HG03097 (cell line): ENCODE data around the gene NUAK1.
"Not testable (repeated sequence)": the region's sequence is repeated elsewhere in the genome, so short reads cannot be mapped to it uniquely, and the experiment has no call there.

Experiments
- ATAC-seq: cut with Tn5 transposase; IDR thresholded peaks from one replicate; pipeline ENCODE4 v1.9.1; 2021; ENCODE audit not compliant: unreplicated experiment, low FRiP score

Gene NUAK1

DNA sequence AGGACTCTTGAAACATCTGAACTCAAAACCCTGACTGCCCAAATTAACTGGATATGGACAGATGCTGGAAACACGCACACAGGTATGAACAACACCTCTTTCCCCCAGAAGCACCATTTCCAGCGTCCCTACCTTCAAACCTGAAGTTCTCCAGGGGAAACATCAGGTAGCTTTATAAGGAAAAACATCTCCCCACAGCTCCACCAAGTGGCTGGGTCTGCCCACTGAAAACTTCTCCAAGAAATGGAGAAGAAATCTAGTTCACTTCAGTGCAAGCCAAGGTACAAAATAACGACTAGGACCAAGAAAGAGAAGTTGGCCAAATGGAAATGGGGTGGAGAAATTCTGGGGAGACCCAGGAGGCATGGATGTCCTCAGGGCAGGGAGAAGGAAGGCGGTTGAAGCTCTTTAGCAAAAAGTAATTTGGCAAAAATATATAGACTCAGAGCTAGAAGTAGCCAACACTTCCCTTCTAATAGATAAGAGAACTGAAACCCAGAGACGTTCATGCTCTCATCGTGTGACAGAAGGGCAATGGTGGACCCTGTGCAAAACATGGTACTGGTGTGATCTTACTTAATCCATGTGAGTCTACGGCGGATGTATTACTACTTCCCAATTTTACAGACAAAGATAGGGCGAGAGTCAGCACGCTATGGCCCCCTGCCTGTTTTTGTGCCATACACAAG is 10.5 kb upstream of the NUAK1 start:
- no peak for ATAC-seq

DNA sequence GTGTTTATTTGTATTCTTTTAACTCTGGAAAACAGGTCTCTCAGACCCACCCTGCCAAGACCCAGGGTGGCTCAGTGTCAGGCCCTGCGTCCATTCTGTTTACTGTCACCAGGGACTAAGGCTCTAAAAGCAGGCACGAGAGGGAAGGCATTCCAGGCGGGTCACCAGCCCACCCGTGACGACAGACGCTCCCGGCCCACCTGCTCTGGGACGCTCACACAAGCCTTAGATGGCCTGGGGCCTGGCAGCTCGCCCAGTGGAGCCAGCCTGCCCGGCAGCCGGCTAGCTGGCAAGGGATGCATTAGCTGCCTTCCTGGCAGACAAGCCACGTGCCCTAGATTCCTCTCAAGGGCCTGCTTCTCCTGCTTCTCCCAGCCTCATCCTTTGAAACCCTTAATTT is 9.2 kb upstream of the NUAK1 start:
- ATAC-seq, result no peak

DNA sequence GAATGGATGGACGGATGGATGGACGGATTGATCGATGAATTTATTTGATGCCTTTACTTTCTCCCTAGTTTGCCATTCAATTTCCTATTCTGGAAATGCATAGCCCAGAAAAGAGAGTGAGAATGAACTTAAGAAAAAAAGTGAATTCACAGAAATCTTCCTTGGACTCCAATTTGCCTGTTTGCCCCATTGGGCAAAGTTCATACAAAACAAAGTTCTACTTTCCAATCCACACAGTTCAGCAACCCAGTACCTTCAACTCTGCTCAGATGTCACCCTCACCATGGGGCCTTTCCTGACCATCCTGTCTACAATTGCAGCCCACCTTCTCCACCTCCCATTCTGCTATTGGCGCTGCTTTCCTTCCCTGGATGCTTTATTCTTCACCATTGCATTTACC is 8.2 kb upstream of the NUAK1 start:
- ATAC-seq, result no peak

DNA sequence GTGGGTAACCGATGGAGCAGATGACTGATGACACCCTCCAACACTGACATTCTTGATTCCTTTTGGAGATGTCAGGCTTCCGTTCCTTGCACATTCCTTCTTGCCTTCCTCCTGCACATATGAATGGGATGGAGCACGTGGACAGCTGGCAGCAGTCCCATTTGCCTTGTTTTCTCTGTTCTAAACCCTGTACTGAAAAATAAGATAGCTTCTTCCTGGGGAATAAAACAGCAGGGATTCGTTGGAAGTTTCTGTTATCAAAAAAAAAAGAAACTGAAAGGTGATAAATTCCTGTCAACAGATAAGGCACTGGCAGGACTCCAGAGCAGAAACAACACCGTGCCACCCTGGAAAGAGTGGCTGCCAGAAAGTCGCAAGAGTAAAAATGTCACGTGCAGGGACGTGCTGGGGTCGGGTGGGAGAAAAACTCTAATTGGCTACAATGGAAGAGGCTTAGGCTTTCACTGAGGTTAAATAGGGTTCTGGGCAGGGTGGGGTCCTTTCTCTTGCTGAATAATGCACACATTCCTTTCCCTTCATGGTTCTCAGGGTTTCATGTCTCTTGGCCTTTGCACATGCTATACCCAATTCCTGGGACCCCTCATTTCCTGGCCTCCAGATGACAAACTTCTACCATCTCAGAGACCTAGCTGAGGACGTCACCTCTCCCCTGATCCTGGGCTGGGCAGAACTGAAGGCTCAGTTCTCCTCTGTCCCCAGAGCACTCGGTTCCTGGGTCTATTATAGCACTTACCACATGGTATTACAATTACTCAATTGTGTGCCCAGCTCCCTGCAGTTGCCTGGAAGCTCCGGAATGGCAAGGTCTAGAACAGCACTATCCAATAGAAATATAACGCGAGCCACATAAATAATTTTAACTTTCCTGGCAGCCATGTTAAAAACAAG is 7.0 kb upstream of the NUAK1 start:
- no peak for ATAC-seq

DNA sequence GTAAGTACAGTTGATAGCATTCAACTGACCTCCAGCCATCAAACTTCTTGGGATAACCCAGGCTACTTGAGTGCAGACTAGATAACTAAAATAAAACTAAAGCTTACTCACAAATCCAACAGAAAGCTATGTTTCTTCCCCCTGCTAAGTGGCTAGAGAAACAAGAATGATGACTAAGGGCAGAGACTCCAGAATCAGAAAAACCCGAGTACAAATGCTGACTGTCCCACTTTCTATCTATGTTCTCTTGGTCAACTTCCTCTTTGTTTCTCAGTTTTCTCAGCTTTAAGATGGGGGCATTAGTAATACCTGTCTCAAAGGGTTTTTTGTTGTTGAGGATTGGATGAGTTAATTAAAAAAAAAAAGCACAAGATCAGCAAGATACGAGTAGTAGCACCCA is 6.1 kb upstream of the NUAK1 start:
- no peak for ATAC-seq

DNA sequence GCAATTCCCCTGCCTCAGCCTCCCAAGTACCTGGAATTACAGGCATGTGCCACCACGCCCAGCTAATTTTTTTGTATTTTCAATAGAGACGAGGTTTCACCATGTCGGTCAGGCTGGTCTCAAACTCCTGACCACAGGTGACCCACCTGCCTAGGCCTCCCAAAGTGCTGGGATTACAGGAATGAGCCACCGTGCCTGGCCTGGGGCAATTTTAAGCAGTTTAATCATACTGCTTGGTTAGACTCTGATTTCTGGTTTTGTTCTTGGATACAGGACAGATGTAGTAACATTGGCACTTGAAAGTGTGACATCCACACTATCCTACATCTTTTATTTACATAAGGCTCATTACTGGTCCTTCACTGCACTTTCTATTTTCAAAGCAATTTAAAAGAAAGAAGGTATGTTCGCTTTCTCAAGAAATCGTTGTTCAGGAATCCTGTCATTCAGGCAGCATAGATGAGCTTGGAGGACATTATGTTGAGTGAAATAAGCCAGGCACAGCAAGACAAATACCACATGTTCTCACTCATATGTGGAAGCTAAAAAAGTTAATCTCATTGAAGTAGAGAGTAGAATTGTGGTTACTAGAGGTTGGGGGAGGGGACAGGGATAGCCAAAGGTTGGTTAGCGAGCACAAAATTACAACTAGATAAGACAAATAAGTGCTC is 4.0 kb upstream of the NUAK1 start:
- no peak for ATAC-seq

DNA sequence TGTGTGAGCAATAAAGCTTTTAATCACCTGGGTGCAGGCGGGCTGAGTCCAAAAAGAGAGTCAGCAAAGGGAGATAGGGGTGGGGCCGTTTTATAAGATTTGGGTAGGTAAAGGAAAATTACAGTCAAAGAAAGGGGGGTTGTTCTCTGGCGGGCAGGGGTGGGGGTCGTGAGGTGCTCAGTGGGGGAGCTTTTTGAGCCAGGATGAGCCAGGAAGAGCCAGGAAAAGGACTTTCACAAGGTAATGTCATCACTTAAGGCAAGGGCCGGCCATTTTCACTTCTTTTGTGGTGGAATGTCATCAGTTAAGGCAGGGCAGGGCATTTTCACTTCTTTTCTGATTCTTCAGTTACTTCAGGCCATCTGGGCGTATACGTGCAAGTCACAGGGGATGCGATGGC is 3.2 kb upstream of the NUAK1 start:
- not testable (repeated sequence) for ATAC-seq

DNA sequence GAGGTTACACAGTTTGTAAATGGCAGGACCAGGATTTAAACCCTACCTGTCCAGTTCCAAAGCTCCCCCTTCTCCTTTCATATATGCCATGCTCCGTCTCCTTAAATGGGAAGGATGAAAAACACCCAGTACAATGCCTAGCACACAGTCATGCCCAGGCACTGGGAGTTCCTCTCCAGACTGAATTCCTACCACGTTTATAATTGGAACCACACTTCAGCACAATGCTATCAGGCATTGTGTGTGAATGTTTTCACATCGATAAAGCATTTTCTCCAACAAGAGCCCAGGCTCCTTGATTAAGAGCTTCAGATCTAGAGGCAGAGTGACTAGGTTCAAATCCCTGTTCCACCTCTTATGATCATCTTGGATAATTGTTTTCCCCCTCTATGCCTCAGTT is 2.7 kb upstream of the NUAK1 start:
- ATAC-seq, result no peak

DNA sequence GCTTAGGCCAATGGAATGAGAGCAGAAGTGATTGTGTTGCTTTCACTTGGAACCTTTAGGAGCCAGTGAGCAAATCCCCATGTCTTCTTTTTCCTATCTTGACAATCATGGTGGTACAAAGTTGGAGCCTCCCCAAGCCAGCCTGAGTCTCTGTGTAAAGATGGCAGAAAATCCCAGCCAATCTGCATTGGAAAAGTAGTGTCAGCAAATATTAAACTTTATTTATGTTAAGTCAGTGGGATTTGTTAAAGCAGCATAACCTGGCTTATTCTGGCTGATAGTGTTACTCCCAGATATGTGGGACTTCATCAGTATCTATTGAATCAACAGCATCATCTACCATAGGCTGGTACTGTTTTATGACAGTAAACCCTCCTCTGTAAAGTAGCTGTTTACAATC is 2.2 kb upstream of the NUAK1 start:
- ATAC-seq, result no peak

DNA sequence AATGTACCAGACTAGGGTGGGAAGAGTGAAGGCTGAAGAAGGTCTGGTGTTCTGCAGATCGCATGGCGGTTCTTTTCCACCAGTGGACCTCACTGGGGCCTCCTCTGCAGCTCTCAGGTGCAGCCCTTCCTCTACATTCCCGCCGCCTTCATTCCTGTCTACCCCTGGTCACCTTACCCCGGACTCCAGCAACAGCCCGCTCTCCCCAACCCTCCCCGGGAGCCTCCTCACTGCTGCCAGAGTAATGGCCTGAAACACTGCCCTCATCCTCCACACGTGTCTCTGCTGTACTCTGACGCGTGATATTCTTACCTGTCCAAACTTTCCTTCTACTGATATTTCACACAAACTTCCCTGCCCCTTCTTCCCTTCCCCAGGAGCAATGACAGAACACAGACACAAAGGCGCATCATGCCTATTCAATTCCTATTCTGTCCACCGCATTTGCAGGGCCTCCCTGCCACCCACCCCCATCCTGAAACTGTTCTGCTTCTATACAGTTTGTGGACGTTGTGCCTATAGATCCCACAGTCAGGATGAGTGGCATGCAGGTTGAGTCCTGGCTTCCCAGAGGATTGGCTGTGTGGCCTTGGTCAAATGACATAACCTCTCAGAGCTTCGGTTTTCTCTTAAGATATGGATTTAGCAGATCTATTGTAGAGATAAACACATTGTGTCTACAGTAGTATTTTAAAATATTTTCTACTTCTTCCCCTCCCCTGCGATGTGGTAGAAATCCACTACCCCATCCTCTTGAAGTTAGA is 1.7 kb upstream of the NUAK1 start:
- ATAC-seq, result no peak

DNA sequence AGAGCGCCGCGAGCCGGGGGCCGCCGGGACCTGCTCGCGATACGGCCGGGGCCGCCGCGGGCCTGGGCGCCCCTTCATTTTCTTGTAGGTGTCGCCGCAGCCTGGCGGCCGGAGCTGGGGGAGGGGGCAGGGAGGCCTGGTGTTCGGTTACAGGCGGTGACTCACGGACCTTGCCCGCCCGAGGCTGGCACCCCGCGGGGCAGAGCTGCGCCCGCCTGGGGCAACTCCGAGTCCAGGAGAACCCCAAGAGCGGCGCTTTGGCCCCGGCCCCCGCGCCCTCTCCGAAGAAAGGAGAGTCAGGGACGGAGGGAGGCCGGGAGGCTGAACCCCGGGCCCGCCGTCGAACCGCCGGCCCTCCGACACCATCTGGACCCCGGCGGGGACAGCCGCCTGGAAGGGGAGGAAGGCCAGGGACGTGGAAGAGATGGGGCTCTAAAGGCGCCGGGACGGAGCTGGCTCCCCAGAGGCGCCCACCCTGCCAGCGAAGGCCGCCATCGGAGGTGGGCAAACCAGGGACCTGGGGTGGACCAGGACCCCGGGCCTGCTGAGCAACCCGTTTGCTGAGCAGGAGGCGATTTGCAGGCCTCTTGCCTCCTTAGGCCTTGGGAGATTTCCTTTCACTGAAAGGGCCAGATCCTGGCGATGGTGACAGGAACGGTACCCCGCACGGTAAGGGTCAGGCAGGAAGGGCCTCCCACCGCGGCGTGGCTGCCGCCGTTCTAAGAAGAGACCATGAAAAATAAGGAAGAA is 843 bp upstream of the NUAK1 start:
- ATAC-seq, result no peak

DNA sequence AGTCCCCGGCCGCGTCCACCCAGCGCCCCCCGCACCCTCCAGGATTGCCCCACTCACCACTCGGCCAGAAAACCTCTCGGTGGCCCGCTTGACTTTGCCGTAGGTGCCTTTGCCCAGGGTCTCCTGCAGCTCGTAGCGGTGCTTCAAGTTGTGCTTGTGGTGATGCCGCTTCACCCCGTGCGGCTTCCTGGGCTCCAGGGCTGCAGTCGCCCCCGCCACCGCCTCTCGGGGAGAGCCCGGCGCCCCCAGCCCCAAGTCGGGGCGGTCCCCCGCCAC is 459 bp downstream of the NUAK1 start:
- no peak for ATAC-seq

DNA sequence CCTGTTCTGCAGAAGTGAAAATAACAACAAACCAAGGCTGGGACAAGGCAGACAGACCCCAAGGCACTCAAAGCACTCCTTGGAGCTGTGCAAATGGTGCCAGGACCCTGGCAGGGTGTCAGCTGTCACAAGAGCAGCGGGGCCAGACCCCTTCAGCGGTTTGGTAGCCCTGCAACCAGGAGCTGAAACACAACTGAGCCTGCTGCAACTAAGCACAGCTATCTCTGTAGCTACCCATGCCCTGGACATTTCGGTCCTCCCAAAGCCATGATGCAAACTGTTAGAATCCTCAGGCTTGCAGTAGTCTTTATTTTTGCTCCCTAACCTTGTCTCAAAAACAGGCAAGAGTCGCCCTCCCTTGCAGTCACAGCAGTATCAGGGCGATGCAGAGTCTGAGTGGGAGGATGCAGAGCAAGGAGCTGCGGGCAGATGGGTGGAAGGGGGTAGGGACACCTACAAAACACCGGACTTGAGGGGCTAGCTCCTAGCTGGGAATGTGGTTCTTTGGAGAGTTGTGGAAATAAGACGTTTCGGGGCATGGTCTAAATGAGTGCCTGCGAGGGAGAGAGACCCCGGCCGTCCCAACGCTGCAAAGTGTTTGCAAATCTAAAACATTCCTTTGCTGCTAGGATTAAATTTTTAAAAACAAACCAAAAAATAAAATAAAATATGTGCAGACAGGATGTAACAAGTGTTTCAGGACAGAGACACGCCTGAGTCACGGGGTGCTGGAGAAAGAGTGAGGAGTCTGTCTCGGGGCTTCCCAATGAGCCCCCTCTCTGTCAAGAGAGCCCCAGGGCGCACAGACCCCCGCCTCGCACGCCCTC is 1.0 kb downstream of the NUAK1 start:
- ATAC-seq, result no peak

DNA sequence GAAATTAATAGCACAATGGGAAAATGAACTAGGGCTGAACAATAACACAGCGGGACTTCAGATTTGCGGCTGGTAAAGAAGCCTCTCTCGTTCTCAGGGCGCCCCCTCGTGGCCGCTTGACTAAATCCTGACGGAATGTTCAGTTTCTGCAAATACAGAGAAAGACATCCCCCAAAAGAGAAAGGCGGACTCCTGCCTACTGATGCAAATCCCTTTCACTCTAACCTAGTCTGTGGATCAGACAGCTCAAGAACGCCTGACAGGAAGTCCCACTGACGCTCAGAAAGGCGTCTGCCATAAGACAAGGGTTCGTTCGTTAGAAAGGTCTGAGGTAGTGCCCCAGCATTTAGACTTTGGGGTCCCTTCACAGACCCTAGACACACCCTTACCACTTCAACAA is 2.5 kb downstream of the NUAK1 start:
- no peak for ATAC-seq

DNA sequence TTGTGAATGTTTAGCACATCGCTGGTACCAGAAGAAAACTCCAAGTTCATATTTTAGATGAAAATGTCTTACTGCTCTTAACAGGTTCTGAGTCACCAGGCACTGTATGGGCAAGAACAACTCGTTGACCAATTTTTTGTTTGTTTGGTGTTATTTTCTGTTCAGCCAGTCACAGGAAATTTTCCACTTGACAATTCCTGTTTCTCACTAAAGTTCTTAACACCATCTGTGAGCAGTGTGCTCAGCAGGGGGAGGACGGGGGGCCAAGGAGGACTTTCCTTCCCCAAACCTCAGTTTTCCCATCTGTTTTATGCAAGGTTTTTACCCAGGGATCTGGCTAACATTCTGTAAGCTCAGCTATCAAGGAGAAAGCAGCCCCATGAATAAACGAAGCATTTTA is 3.0 kb downstream of the NUAK1 start:
- no peak for ATAC-seq

DNA sequence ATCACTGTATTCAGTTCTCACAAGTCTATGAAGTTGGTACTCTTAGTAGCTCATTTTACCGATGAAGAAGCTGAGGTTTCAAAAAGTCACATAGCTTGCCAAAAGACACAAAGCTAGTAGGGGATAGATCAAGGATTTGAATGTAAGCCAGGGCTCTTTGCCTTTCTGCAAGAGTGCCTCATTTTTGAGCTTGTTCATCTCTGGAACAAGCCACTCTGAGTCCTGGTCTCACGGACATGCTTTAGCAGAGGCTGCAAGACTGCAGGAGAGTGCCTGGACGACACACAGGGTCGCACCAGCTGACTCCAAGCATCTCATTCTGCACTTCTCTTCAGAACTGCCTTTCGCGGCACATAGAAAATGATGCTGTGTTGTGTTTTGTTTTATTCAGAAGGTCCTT is 3.7 kb downstream of the NUAK1 start:
- no peak for ATAC-seq

DNA sequence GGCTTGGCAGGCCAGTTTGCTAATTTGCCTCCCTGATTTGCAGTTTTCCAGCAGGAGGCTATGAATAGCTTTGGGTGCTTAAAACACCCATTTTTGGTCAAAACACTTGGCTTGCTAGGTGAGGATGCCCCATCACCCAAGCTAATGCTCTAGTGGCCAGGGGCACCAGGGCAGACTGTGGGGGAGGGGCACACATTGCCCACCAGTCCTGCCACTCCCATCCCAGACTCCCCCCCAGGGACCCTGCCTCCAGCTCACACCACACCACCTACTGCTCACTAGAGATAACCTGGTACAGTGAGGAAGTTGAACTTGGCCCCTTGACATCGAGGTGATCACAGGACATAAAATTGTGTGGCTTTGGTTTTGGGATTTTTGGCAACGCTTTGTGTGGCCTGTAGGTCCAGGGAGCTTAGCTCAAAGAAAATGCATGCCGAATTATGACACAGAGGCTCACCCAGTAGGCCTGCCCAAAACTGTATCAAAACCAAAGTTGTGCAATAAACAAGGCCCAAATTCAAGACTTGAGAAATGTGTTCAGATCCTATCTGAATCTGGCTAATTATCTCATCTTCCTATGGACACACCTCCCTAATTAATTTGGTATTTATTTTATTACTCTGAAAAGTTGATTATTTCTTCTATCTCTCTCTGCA is 4.3 kb downstream of the NUAK1 start:
- no peak for ATAC-seq

DNA sequence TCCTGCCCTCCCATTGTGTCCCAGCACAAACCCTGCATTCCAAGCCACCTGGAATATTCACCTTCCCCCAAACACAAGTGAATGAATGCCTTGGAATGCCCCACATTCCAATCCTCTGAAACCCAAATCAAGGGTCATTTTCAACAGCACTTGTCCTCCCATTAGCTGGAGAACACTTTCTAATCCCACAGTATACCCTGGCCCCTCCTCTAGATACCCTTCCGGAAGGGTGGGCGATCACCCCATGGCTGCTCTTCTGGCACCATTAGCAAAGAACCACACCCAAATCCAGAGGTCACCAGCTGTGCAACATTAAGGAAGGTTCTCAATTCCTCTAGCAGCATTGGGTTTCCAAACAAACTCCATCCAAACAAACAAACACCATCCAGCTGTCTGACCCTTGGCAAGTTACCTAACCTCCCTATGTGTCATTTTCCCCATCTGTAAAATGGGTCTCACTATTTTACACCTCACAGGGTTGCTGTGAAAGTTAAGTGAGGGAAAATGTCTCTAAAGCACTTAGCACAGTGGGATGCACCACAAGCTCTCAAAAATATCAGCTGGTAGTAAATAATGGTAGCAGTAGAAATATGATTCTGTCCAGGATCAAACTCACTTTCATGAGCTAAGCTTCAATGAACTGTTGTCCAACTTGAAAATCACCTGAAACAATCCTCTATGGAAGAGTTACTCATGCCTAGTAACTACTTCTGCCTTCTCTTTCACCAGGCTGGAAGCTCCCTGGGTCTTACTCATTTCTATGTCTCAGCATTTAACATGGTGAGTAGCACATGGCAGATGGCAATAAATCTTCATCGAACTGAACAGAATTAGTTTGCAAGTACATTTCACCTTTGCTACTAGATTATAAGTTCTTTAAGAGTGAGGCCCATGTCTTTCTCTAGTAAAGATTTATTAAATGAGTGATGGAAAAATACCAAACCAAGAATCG is 5.3 kb downstream of the NUAK1 start:
- ATAC-seq, result no peak
